Fibroblast of mammary gland (primary cell): Measurements from ENCODE around the gene RETREG1.

Experiments used
- DNase-seq: peaks from one replicate; pipeline ENCODE4 v3.0.0-alpha.2; 2010; ENCODE audit warnings: low read depth
- H3K4me3 ChIP-seq: 2 replicates; pipeline ENCODE4 v1.5.1; 2011; ENCODE audit warnings: low read depth, mild to moderate bottlenecking, low read length, moderate library complexity; ENCODE audit not compliant: control insufficient read depth
- TF ChIP-seq, protein P1 (sequence below): conservative IDR thresholded peaks from 2 replicates; pipeline ENCODE4 v1.5.1; 2011; ENCODE audit warnings: low read depth, low read length, inconsistent platforms; ENCODE audit not compliant: control insufficient read depth, insufficient read depth

RETREG1 gene

GRCh38 chr5:16558984-16559629 lies 57.7 kb downstream of the RETREG1 start:
- H3K4me3 ChIP-seq, result no peak overlapping the region
- no peak for DNase-seq
- TF ChIP-seq, protein P1, sequence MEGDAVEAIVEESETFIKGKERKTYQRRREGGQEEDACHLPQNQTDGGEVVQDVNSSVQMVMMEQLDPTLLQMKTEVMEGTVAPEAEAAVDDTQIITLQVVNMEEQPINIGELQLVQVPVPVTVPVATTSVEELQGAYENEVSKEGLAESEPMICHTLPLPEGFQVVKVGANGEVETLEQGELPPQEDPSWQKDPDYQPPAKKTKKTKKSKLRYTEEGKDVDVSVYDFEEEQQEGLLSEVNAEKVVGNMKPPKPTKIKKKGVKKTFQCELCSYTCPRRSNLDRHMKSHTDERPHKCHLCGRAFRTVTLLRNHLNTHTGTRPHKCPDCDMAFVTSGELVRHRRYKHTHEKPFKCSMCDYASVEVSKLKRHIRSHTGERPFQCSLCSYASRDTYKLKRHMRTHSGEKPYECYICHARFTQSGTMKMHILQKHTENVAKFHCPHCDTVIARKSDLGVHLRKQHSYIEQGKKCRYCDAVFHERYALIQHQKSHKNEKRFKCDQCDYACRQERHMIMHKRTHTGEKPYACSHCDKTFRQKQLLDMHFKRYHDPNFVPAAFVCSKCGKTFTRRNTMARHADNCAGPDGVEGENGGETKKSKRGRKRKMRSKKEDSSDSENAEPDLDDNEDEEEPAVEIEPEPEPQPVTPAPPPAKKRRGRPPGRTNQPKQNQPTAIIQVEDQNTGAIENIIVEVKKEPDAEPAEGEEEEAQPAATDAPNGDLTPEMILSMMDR, result no peak

DNA sequence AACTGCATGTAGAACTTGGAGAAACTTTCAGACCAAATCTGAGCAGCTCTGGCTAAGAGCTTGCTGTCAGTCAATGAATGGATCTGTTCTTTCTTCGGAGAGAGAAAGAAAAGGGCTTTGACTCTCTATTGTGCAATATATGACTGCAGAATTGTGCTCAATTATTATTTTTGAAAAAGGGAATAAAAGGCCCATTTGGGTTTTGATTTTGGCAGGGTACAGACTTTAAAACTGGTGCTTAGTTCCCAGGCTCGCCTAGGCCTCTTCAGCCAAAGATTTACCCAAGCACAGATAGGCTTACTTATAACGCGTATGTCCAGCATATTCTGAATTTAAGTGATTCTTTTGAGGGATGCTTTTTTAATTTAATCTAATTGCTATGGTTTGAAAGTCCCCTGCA lies 59.3 kb downstream of the RETREG1 start:
- TF ChIP-seq, protein P1, result no peak
- DNase-seq, result no peak
- no peak overlapping the region for H3K4me3 ChIP-seq

GRCh38 chr5:16554110-16554509 lies 62.7 kb downstream of the RETREG1 start:
- TF ChIP-seq, protein P1, result no peak
- no peak for DNase-seq
- no peak overlapping the region for H3K4me3 ChIP-seq

DNA sequence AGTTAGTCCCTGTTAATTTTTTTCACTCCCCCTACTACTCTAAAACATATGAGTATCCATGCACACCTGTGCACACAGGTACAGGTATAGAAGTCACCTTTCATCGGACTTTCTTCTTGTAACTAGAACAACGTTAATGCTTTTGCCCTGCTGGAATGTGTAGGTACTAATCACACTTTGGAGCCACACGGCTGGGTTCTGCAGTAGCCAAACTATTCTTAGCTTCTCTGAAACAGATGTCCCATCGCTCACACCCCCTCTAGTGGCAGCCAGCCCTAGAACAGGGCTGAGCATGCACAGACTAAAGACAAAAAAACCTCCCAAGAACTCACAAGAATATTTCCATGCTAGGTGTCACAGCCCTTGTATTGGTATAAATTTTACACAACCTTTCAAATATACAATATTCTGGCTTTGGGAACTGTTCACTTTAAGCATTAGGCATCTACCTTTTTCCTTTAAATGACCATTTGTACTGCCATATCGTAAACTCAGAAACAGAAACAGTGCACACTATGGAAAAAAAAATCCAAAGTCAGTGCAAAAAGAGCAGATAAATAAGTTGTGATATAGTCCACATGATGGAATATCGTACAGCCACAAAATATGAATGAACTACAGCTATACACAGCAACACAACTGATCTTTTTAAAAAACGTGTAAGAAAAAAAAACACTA lies 64.0 kb downstream of the RETREG1 start:
- TF ChIP-seq, protein P1, result peak; percentile 91
- DNase-seq, result peak; percentile 62
- H3K4me3 ChIP-seq, result no peak overlapping the region

GRCh38 chr5:16551628-16552027 lies 65.2 kb downstream of the RETREG1 start:
- TF ChIP-seq, protein P1, result no peak
- H3K4me3 ChIP-seq, result no peak overlapping the region
- DNase-seq, result no peak

GRCh38 chr5:16550316-16550952 lies 66.4 kb downstream of the RETREG1 start:
- TF ChIP-seq, protein P1, result peak; percentile 89
- DNase-seq, result peak; percentile 73
- H3K4me3 ChIP-seq, result no peak overlapping the region
